Measurements from ENCODE around the gene SLAMF6. TPM values are rescaled to one million over a fixed set of nuclear protein-coding genes. Genes with fewer than 3 reads are reported as not detected.

Gene SLAMF6
- total and polyA plus RNA-seq, 2 donors: 0.53 to 1.1 TPM

DNA sequence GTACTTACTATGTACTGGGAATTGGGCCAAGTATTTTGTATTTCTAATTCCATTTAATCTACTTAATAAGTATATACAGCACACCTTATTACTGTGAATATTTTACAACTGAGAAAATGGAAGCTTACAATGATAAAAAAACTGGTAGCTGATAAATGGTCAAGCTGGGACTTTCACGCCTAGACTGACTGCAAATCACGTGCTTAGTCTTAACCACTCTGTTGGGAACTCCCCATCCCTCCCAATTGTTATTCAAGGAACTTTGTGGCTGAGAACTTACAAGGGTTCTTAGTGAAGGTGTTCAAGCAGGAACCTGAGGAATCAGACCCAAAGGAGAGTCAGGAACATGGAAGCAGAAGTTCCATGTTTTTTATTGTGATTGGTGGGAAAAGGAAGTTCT, 29.4 kb upstream of the SLAMF6 start:
- Histone ChIP-seq H3K36me3 (ENCODE audit: insufficient read depth) (no peaks in the 10 kb centered on the region), H3K4me1 (ENCODE audit: insufficient read depth) (no peaks in the 10 kb centered on the region), H3K4me3 (ENCODE audit: low read depth, low read length) (no peak overlapping the region), H3K27ac (ENCODE audit: low read depth) (no peak overlapping the region)
- WGBS: 79% methylated on average over 2 of the region's 2 CpGs
- DNase-seq (ENCODE audit: extremely low spot score): no peak

DNA sequence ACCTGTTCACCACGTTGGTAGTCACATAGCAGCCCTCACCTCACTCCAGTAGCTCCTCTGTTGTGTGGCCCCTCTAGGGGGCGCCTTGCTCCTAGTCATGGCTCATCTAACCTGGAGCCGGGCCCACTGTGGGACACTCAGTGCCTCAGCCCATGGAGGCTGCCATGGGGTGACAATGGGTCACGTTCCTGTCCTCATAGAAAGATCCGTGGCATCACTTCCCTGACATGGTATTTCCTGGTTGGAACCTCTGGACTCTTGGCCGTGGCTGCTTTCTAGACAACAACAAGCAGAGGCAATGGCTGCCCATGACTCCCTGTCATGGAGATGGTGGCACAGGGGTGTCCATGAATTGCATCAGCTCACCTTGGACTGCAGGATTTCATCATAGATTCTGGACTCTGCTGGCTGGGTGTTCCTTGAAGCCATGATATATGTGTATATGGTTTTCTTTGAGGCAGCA, 27.5 kb upstream of the SLAMF6 start:
- Histone ChIP-seq H3K36me3 (ENCODE audit: insufficient read depth) (peaks cover 2% of the 10 kb centered on the region), H3K4me3 (ENCODE audit: low read depth, low read length) (no peak overlapping the region), H3K27ac (ENCODE audit: low read depth) (no peak overlapping the region), H3K4me1 (ENCODE audit: insufficient read depth) (no peaks in the 10 kb centered on the region)
- no peak for DNase-seq (ENCODE audit: extremely low spot score)
- WGBS: 70% methylated on average over 6 of the region's 6 CpGs

DNA sequence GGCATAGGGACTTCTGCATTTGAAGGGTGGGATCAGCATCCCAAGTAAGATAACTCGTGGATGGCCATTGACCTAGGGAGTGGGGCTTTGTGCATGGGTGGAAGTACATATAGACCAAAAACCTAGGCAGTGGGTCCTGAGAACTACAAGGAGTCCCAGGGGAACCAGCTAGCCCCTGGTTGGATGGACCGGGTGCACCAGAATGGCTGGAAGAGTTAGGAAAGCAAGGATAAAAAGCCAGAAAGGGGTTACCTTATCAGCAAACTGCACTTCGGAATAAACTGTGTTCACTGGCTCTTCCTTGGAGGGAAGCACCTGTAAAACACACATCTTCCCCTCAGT, 26.6 kb upstream of the SLAMF6 start:
- peaks cover 2% of the 10 kb centered on the region for H3K36me3 ChIP-seq (ENCODE audit: insufficient read depth)
- H3K4me3 ChIP-seq (ENCODE audit: low read depth, low read length): no peak overlapping the region
- H3K4me1 ChIP-seq (ENCODE audit: insufficient read depth): no peaks in the 10 kb centered on the region
- no peak for DNase-seq (ENCODE audit: extremely low spot score)
- 83% methylated on average over 3 of the region's 3 CpGs for WGBS
- H3K27ac ChIP-seq (ENCODE audit: low read depth): no peak overlapping the region

DNA sequence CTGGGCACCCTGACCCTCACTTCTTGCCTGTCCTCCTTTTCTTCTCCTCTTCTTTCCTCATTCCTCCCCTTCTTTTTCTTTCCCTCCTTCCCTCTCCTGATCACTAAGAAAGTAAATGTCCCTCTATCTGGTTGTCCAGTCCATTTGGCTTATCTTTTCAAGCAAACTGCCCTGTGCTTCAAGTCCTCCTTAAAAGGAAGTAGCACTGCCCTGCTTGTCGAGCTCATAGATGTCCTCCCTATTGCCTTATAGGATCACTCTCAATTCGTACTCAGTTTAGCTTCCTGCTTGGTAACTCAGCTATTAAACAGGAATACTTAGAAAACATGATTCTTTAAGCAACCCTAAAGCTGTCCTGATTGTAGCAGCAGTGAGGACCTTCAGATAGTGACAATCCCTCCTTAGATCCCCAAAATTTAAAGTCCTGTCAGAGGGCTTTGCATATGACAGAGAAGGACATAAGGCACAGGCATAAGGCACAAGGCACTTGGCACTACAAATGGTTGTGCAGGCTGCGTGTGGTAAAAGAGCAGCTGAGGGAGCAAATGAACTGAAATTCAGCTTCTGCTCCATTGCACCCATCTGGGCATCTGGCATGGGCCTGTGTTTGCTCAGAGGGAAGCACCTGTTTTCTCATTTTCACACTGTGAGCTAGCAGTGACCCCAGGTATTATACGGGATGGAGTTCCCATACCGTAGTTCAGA, 26.1 kb upstream of the SLAMF6 start:
- H3K4me1 ChIP-seq (ENCODE audit: insufficient read depth): no peaks in the 10 kb centered on the region
- H3K4me3 ChIP-seq (ENCODE audit: low read depth, low read length): no peak overlapping the region
- H3K27ac ChIP-seq (ENCODE audit: low read depth): no peak overlapping the region
- DNase-seq (ENCODE audit: extremely low spot score): no peak
- WGBS: 59% methylated on average over 5 of the region's 5 CpGs
- peaks cover 2% of the 10 kb centered on the region for H3K36me3 ChIP-seq (ENCODE audit: insufficient read depth)

DNA sequence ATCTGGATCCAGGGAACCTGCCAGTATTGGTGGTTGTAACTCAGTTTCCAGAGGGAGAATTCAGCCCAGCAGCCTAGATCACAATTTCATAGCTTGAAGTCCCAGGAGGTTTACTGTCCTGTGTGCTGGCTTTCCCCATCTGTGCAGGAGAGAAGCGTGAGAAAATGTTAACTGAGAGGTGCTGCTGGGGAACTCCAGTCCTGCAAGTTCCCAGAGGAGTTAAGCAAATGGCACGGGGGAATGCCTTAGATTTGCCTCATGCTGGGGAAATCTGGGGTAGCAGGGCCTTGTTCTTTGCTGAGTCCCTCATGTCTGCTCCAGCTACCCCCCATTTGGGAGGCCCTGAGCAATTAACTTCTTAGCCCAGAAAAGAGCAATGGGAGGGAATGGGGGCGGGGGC, 25.1 kb upstream of the SLAMF6 start:
- H3K4me3 ChIP-seq (ENCODE audit: low read depth, low read length): no peak overlapping the region
- peaks cover 2% of the 10 kb centered on the region for H3K36me3 ChIP-seq (ENCODE audit: insufficient read depth)
- no peak overlapping the region for H3K27ac ChIP-seq (ENCODE audit: low read depth)
- H3K4me1 ChIP-seq (ENCODE audit: insufficient read depth): no peaks in the 10 kb centered on the region
- no peak for DNase-seq (ENCODE audit: extremely low spot score)
- WGBS: 80% methylated on average over 3 of the region's 3 CpGs

DNA sequence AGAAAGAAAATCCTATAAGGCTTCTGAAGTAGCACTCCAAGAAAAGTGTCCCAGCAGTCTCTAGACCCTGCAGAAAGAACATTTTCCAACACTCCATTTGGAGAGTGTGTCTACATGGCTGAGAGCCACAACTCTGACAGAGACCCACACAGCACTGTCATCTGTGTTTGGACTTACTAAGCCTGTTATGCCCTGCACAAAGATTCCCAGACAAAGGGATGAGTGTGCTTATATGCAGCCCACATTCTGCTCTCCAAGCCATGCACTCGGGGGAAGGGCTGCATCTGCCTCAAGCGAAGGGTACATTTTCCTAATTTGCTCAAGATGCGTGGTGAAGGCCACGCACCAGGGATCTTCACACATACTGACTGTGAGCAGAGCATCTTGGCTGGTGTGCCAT, 24.4 kb upstream of the SLAMF6 start:
- 73% methylated on average over 4 of the region's 4 CpGs for WGBS

DNA sequence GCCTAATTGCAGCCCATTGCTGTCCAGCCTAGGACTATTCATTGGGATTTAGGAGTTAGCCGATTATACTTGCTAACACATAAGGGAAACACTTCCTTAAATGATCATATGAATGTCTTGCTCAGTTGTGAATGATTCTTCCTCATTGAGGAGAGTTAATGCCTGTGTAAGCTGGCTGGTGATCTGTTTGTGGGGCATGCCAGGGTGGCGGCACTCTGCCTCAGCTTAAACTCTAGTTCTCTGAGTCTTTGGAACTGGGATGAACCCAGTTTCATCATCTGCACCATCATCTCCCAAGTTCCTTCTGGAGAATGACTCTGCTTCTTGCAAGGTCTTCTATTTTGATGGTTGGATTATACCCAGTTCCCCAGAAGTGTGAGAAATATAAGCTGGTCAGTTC, 23.9 kb upstream of the SLAMF6 start:
- H3K4me3 ChIP-seq (ENCODE audit: low read depth, low read length): no peak overlapping the region
- DNase-seq (ENCODE audit: extremely low spot score): no peak
- H3K36me3 ChIP-seq (ENCODE audit: insufficient read depth): peaks cover 2% of the 10 kb centered on the region
- no peaks in the 10 kb centered on the region for H3K4me1 ChIP-seq (ENCODE audit: insufficient read depth)
- 84% methylated on average over 2 of the region's 2 CpGs for WGBS
- H3K27ac ChIP-seq (ENCODE audit: low read depth): no peak overlapping the region

More for the DNA sequence above, 24.4 kb upstream of the SLAMF6 start:
- H3K4me3 ChIP-seq (ENCODE audit: low read depth, low read length): no peak overlapping the region
- peaks cover 2% of the 10 kb centered on the region for H3K36me3 ChIP-seq (ENCODE audit: insufficient read depth)
- no peak overlapping the region for H3K27ac ChIP-seq (ENCODE audit: low read depth)
- DNase-seq (ENCODE audit: extremely low spot score): no peak
- no peaks in the 10 kb centered on the region for H3K4me1 ChIP-seq (ENCODE audit: insufficient read depth)

DNA sequence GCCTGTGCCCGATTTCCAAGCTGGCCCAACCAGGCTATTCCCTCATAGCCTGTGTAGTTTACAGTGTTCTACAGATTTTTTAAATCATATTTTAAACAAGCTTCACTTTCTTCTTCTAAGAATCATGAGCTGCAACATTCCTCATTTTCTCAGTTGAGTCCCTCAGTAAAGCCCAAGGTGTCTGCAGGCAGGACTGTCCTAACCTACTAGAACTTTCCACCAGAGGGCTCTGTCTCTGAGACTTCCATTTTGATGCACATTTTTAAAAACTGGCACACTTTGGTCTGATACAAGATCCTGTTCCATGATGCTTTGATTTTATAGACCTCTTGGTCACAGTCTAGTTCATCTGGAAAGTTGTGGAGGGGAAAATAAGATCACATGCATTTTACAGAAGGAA, 21.6 kb upstream of the SLAMF6 start:
- H3K4me3 ChIP-seq (ENCODE audit: low read depth, low read length): no peak overlapping the region
- 92% methylated on average over 1 of the region's 1 CpG for WGBS

DNA sequence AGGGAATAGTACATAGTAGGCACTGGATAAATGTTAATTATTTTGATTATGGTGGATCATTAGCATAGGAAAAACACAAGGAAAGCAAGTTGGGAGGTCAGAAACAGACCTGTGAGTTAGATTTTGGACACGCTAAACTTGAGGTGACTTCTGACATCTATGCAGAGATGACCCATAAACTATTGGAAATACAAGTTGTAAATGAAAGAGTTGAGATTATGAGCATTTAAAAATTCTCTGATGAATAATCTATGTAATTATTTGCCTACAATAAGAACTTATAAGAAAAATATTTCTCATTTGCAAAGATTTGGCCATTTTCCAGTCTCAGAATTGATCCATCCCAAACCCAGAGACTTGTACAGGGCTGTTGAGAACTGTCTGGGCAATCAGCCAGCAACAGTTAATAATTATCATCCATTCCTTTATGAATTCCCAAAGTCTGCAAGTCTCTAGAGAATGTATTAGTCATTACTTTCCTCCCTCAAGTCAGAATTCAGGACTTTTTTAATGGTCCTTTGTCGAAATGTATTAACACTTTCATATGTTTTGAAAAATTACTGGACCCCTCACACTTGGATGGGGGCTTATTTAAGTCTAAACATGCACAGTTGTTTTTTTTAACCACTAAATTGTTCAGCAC, 19.4 kb upstream of the SLAMF6 start:
- H3K4me3 ChIP-seq (ENCODE audit: low read depth, low read length): no peak overlapping the region
- no peaks in the 10 kb centered on the region for H3K4me1 ChIP-seq (ENCODE audit: insufficient read depth)
- 45% methylated on average over 2 of the region's 2 CpGs for WGBS
- no peak for DNase-seq (ENCODE audit: extremely low spot score)
- no peak overlapping the region for H3K27ac ChIP-seq (ENCODE audit: low read depth)
- peaks cover 2% of the 10 kb centered on the region for H3K36me3 ChIP-seq (ENCODE audit: insufficient read depth)

More for the DNA sequence above, 21.6 kb upstream of the SLAMF6 start:
- H3K27ac ChIP-seq (ENCODE audit: low read depth): no peak overlapping the region
- no peak for DNase-seq (ENCODE audit: extremely low spot score)
- H3K36me3 ChIP-seq (ENCODE audit: insufficient read depth): peaks cover 2% of the 10 kb centered on the region
- no peaks in the 10 kb centered on the region for H3K4me1 ChIP-seq (ENCODE audit: insufficient read depth)

DNA sequence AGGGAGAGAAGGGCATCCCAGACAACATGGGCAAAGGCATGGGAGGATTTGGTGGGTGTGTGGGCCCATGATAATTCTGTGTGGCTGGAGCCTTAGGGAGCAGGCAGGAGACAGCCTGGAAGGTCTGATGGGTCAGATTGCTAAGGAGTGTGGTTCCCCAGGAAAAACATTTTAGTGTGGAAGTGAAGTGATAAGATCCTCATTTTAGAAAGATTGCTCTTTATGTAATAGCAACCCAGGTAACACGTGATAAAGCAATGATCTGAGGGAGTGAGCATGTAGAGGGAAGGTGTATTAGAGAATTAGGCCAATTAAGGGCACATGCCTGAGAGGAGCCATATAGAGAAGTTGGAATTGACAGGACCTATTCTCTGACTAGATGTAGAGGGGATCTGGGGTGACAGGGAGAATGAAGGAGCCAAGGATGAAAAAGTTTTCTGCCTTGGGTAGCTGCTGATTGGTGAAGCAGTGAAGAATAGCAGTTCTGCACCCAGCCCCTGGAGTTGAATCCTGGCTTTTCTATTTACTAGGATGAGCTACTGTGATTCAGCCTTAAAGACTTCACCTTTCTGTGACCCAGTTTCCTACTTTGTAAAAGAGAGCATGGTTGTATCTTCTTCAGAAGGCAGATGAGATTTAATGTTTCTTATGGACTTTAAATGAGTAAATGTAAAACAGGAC, 18.7 kb upstream of the SLAMF6 start:
- Histone ChIP-seq H3K36me3 (ENCODE audit: insufficient read depth) (peaks cover 2% of the 10 kb centered on the region), H3K27ac (ENCODE audit: low read depth) (no peak overlapping the region), H3K4me1 (ENCODE audit: insufficient read depth) (no peaks in the 10 kb centered on the region), H3K4me3 (ENCODE audit: low read depth, low read length) (no peak overlapping the region)
- no peak for DNase-seq (ENCODE audit: extremely low spot score)
- 62% methylated on average over 1 of the region's 1 CpG for WGBS

DNA sequence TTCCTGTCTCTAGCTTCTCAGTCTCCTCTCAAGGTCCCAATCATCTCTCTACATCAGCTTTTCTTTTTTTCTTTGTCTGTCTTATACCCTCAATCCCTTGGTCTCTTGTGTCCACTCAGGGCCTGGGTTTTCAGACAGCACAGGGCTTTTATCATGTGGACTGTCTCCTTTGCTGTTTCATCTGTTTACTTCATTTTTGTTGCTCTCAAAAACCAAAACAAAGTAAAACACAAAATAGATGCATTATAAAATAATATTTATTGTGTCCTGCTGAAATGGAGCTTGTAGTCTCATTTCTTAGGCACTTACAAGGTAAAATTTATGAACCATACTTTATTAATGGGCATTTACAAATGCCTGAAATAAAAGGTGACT, 17.8 kb upstream of the SLAMF6 start:
- no peak overlapping the region for H3K4me3 ChIP-seq (ENCODE audit: low read depth, low read length)
- no peaks in the 10 kb centered on the region for H3K4me1 ChIP-seq (ENCODE audit: insufficient read depth)
- H3K36me3 ChIP-seq (ENCODE audit: insufficient read depth): no peaks in the 10 kb centered on the region
- H3K27ac ChIP-seq (ENCODE audit: low read depth): no peak overlapping the region
- DNase-seq (ENCODE audit: extremely low spot score): no peak

DNA sequence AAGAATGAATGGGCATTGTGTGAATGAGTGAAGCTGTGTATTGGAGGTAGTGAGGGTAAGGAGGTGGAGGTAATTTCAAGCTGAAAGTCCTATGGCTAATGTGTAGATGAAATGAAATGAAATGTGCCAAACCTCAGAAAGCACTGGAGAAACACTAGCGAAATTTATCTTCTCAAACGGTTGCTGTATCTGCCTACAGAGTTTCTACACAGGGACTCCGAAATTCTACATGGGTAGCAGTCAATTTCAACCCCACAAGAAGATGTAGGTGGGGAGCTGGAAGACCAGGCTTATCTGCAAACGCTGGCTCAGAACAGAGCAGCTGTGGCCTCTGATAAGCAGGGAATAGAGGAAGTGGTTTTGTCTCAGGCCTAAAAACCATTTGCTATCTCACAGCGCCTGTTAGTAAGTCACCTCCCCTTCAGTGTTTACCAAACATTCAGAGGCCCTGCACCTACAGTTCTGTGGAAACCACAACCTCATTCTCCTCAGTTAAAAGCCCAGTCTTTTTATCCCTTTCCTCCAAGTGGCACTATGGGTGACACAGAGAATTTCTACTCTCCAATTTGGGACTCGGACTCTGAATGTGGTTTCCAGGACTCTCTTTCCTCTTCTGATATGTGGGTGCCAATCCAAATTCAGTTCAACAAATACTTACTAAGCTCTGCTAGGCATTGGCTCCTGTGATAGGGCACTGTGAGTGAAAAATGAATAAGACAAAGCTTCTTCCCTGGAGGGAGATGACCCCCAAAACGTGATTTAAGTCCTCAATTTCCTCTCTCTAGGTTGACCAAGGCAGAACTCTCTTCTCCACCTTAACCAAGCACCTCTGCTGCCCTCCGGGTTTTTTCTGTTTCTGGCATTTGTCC, 17.2 kb upstream of the SLAMF6 start:
- H3K27ac ChIP-seq (ENCODE audit: low read depth): peak overlapping the region; percentile 27
- H3K36me3 ChIP-seq (ENCODE audit: insufficient read depth): no peaks in the 10 kb centered on the region
- H3K4me1 ChIP-seq (ENCODE audit: insufficient read depth): no peaks in the 10 kb centered on the region
- WGBS: 38% methylated on average over 8 of the region's 8 CpGs
- no peak for DNase-seq (ENCODE audit: extremely low spot score)
- no peak overlapping the region for H3K4me3 ChIP-seq (ENCODE audit: low read depth, low read length)

DNA sequence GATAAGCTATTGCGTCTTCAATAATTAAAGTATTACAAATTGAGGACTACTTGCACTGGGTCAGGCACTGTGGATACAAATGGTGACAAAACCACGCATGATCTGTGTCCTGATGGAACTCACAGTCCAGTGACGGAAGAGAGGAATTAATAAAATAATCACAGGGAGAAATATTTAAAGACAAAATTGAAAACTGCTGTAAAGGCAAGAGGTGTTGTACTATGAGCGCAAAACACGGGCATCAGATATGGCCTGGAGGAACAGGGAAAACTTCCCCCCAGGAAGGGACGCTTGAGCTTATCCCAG, 16.6 kb upstream of the SLAMF6 start:
- Histone ChIP-seq H3K27ac (ENCODE audit: low read depth) (no peak overlapping the region), H3K4me1 (ENCODE audit: insufficient read depth) (no peaks in the 10 kb centered on the region), H3K4me3 (ENCODE audit: low read depth, low read length) (no peak overlapping the region), H3K36me3 (ENCODE audit: insufficient read depth) (no peaks in the 10 kb centered on the region)
- no peak for DNase-seq (ENCODE audit: extremely low spot score)
- WGBS: 88% methylated on average over 6 of the region's 6 CpGs

All from urinary bladder (tissue), 4 donors.